Measurements from ENCODE around the gene FHAD1. TPM values are rescaled to one million over a fixed set of nuclear protein-coding genes. Genes with fewer than 3 reads are reported as not detected.

FHAD1 gene
- total and polyA plus RNA-seq, 4 donors = under 0.01 to 0.13 (median 0.05) TPM; not detected in 1

GRCh38 chr1:15328351-15329103 lies 81.5 kb downstream of the FHAD1 start:
- Histone ChIP-seq H3K27me3 (ENCODE audit: control insufficient read depth in 4 of 4, insufficient read depth in 4 of 4, low read length in 3 of 4) (no peaks in the 10 kb centered on the region), H3K4me3 (ENCODE audit: low read depth in 1 of 3, low read length in 3 of 3) (no peak overlapping the region), H3K9ac (ENCODE audit: low read depth in 1 of 2, low read length in 2 of 2) (no peak overlapping the region), H3K9me3 (ENCODE audit: control insufficient read depth in 4 of 4, low read length in 3 of 4) (no peaks in the 10 kb centered on the region), H3K27ac (ENCODE audit: low read depth in 1 of 2, low read length in 2 of 2) (peak overlapping the region; percentile 33 to 47), H3K36me3 (ENCODE audit: control insufficient read depth in 4 of 4, insufficient read depth in 3 of 4, low read depth in 1 of 4, low read length in 3 of 4) (no peaks in the 10 kb centered on the region), H3K4me1 (ENCODE audit: control insufficient read depth in 4 of 4, insufficient read depth in 4 of 4, low read length in 3 of 4) (peaks cover 0 to 15% (median 13%) of the 10 kb centered on the region in 4 donors)
- no peak for TF ChIP-seq ATF3 (IDR thresholded peaks at IDR 0.05)
- TF ChIP-seq GABPA (IDR thresholded peaks at IDR 0.05 in 1 of 2, conservative IDR thresholded peaks at IDR 0.05 in 1 of 2) = no peak
- TF ChIP-seq RAD21 (IDR thresholded peaks at IDR 0.05) = peak in 1 of 2 donors; percentile 43
- TF ChIP-seq RXRA (IDR thresholded peaks at IDR 0.05) = peak in 1 of 2 donors; percentile 52
- peak; percentile 30 to 48 for TF ChIP-seq JUND (IDR thresholded peaks at IDR 0.05)
- no peak for TF ChIP-seq ZBTB33 (IDR thresholded peaks at IDR 0.05)
- TF ChIP-seq REST (IDR thresholded peaks at IDR 0.05) = no peak
- TF ChIP-seq MAX (IDR thresholded peaks at IDR 0.05) = peak; percentile 28
- TF ChIP-seq EGR1 (IDR thresholded peaks at IDR 0.05; ENCODE audit: low read depth in 2 of 2) = peak in 1 of 2 donors; percentile 57
- no peak for TF ChIP-seq TAF1 (conservative IDR thresholded peaks at IDR 0.05)
- no peak for TF ChIP-seq FOXA1 (IDR thresholded peaks at IDR 0.05)
- peak; percentile 35 for TF ChIP-seq SP1 (IDR thresholded peaks at IDR 0.05)
- no peak for TF ChIP-seq HNF4G (IDR thresholded peaks at IDR 0.05)
- TF ChIP-seq HNF4A (conservative IDR thresholded peaks at IDR 0.05) = peak; percentile 24 to 27
- TF ChIP-seq, protein P1, sequence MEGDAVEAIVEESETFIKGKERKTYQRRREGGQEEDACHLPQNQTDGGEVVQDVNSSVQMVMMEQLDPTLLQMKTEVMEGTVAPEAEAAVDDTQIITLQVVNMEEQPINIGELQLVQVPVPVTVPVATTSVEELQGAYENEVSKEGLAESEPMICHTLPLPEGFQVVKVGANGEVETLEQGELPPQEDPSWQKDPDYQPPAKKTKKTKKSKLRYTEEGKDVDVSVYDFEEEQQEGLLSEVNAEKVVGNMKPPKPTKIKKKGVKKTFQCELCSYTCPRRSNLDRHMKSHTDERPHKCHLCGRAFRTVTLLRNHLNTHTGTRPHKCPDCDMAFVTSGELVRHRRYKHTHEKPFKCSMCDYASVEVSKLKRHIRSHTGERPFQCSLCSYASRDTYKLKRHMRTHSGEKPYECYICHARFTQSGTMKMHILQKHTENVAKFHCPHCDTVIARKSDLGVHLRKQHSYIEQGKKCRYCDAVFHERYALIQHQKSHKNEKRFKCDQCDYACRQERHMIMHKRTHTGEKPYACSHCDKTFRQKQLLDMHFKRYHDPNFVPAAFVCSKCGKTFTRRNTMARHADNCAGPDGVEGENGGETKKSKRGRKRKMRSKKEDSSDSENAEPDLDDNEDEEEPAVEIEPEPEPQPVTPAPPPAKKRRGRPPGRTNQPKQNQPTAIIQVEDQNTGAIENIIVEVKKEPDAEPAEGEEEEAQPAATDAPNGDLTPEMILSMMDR (IDR thresholded peaks at IDR 0.05; ENCODE audit: low read depth, low read length, missing input control) = no peak
- TF ChIP-seq NR2F2 (IDR thresholded peaks at IDR 0.05) = peak; percentile 35
- TF ChIP-seq YY1 (IDR thresholded peaks at IDR 0.05) = peak; percentile 38
- no peak for TF ChIP-seq FOXA2 (IDR thresholded peaks at IDR 0.05)
- WGBS = 34% methylated on average over 18 of the region's 18 CpGs
- no peak for DNase-seq (ENCODE audit: low spot score)

Measured in liver (tissue), 9 donors.